HepG2 (cell line): Measurements from ENCODE around the gene ZNF134. TPM values are rescaled to one million over a fixed set of nuclear protein-coding genes. Genes with fewer than 3 reads are reported as not detected.

ENCODE experiments used
- ARHGAP35 ChIP-seq: sonication (generic); formaldehyde crosslinking; IDR thresholded peaks from 2 replicates; pipeline ENCODE4 v1.9.0; 2022; ENCODE audit warnings: mild to moderate bottlenecking, inconsistent platforms, moderate library complexity, missing genetic modification reagents, borderline replicate concordance
- CREB1 ChIP-seq, 2 experiments: fragments of 450-650 bp in 1 of 2; IDR thresholded peaks; 2 replicates each; pipeline ENCODE4 v1.6.1; 2016 to 2017; ENCODE audit warnings: control low read depth in 1 of 2, mild to moderate bottlenecking in 1 of 2, missing compliant biosample characterization in 1 of 2, missing genetic modification characterization in 1 of 2
- ETS1 ChIP-seq: sonication (generic); formaldehyde crosslinking; IDR thresholded peaks from 2 replicates; pipeline ENCODE4 v1.4.0; 2020; ENCODE audit warnings: missing genetic modification reagents
- HES4 ChIP-seq: sonication (generic); formaldehyde crosslinking; IDR thresholded peaks from 2 replicates; pipeline ENCODE4 v1.9.0; 2021; ENCODE audit warnings: mild to moderate bottlenecking, missing genetic modification reagents, borderline replicate concordance
- KLF11 ChIP-seq: IDR thresholded peaks from 2 replicates; pipeline ENCODE4 v1.6.1; 2016; ENCODE audit warnings: missing compliant biosample characterization
- MAFG ChIP-seq: sonication (generic); formaldehyde crosslinking; IDR thresholded peaks from 2 replicates; pipeline ENCODE4 v1.5.1; 2020; ENCODE audit warnings: mild to moderate bottlenecking, missing genetic modification reagents
- NFE2L1 ChIP-seq: sonication (generic); formaldehyde crosslinking; IDR thresholded peaks from 2 replicates; pipeline ENCODE4 v1.4.0; 2020; ENCODE audit warnings: missing genetic modification reagents, mild to moderate bottlenecking, borderline replicate concordance
- ONECUT2 ChIP-seq: sonication (generic); formaldehyde crosslinking; IDR thresholded peaks from 2 replicates; pipeline ENCODE4 v1.4.0; 2020; ENCODE audit warnings: missing genetic modification reagents
- PAF1 ChIP-seq: IDR thresholded peaks from 2 replicates; pipeline ENCODE4 v1.6.1; 2016; ENCODE audit warnings: missing genetic modification reagents, missing compliant biosample characterization
- PRDM15 ChIP-seq: sonication (generic); formaldehyde crosslinking; IDR thresholded peaks from 2 replicates; pipeline ENCODE4 v1.4.0; 2020; ENCODE audit warnings: missing genetic modification reagents
- SAP130 ChIP-seq: IDR thresholded peaks from 2 replicates; pipeline ENCODE4 v1.6.1; 2016; ENCODE audit warnings: low read depth
- SSRP1 ChIP-seq: IDR thresholded peaks from 2 replicates; pipeline ENCODE4 v1.6.1; 2016; ENCODE audit warnings: control low read depth
- TOE1 ChIP-seq: sonication (generic); formaldehyde crosslinking; IDR thresholded peaks from 2 replicates; pipeline ENCODE4 v1.4.0; 2020; ENCODE audit warnings: mild to moderate bottlenecking, missing genetic modification reagents
- ZBTB20 ChIP-seq: sonication (generic); formaldehyde crosslinking; IDR thresholded peaks from 2 replicates; pipeline ENCODE4 v1.8.1; 2023; ENCODE audit warnings: missing genetic modification reagents, low read depth, mild to moderate bottlenecking, borderline replicate concordance
- ZFP90 ChIP-seq: sonication (generic); formaldehyde crosslinking; IDR thresholded peaks from 2 replicates; pipeline ENCODE4 v1.8.0; 2022; ENCODE audit warnings: missing genetic modification reagents, mild to moderate bottlenecking, inconsistent platforms, borderline replicate concordance
- ZMAT5 ChIP-seq: sonication (generic); formaldehyde crosslinking; IDR thresholded peaks from 2 replicates; pipeline ENCODE4 v1.5.0; 2020; ENCODE audit warnings: mild to moderate bottlenecking, low read depth, missing genetic modification reagents, borderline replicate concordance
- ZNF101 ChIP-seq: sonication (generic); formaldehyde crosslinking; IDR thresholded peaks from 2 replicates; pipeline ENCODE4 v1.4.0; 2020; ENCODE audit warnings: mild to moderate bottlenecking, low read depth, missing genetic modification reagents, borderline replicate concordance
- ZNF160 ChIP-seq: sonication (generic); formaldehyde crosslinking; IDR thresholded peaks from 2 replicates; pipeline ENCODE4 v1.8.0; 2022; ENCODE audit warnings: mild to moderate bottlenecking, inconsistent platforms, missing genetic modification reagents
- ZNF274 ChIP-seq: sonication (generic); formaldehyde crosslinking; IDR thresholded peaks from 2 replicates; pipeline ENCODE4 v1.5.1; 2020; ENCODE audit warnings: mild to moderate bottlenecking, missing genetic modification reagents
- ZNF317 ChIP-seq: sonication (generic); formaldehyde crosslinking; IDR thresholded peaks from 2 replicates; pipeline ENCODE4 v1.5.0; 2020; ENCODE audit warnings: mild to moderate bottlenecking, missing genetic modification reagents
- ZNF414 ChIP-seq: sonication (generic); formaldehyde crosslinking; IDR thresholded peaks from 2 replicates; pipeline ENCODE4 v1.5.0; 2020; ENCODE audit warnings: missing genetic modification reagents
- ZNF468 ChIP-seq: sonication (generic); formaldehyde crosslinking; IDR thresholded peaks from 2 replicates; pipeline ENCODE4 v1.8.0; 2022; ENCODE audit warnings: mild to moderate bottlenecking, moderate library complexity, missing genetic modification reagents
- ZNF713 ChIP-seq: sonication (generic); formaldehyde crosslinking; IDR thresholded peaks from 2 replicates; pipeline ENCODE4 v1.4.0; 2020; ENCODE audit warnings: mild to moderate bottlenecking, missing genetic modification reagents
- ZSCAN20 ChIP-seq: sonication (generic); formaldehyde crosslinking; IDR thresholded peaks from 2 replicates; pipeline ENCODE4 v1.4.0; 2020; ENCODE audit warnings: missing genetic modification reagents, mild to moderate bottlenecking, borderline replicate concordance
- ZSCAN22 ChIP-seq: sonication (generic); formaldehyde crosslinking; IDR thresholded peaks from 2 replicates; pipeline ENCODE4 v1.4.0; 2020; ENCODE audit warnings: mild to moderate bottlenecking, missing genetic modification reagents
- polyA plus RNA-seq, 8 experiments: library from polyadenylated mRNA; depleted of rRNA in 3 of 8; stranded (reverse) in 7 of 8; unstranded in 1 of 8; fragments of >200 nt; fragmentation: Illumina TruSeq in 4 of 8; extraction: Trizol in 4 of 8; gene quantifications; 2 replicates each; pipeline versions ENCODE4 v1.2.1 to v1.2.3, GENCODE V29; 2011 to 2016; ENCODE audit warnings: low read depth in 4 of 8, missing spikeins in 1 of 8, mixed read lengths in 1 of 8; ENCODE audit not compliant: insufficient read depth in 1 of 8
- total RNA-seq, 5 experiments: library from RNA; depleted of rRNA; stranded (reverse); fragments of >200 nt; fragmentation: Illumina TruSeq; extraction: Trizol; gene quantifications; 2 replicates each; pipeline ENCODE4 v1.2.3, GENCODE V29; 2016; ENCODE audit warnings: low read depth in 1 of 5

The ZNF134 gene
- total and polyA plus RNA-seq, 2 of the 13 experiments (the other 11 are each of a cell fraction or from before 2014, with no cell fraction given) = 6.8 to 17.1 TPM

- TF ChIP-seq ZNF468 (CRISPR knock-in tag) (no peak), PRDM15 (CRISPR knock-in tag) (no peak), ONECUT2 (no peak), ZNF414 (CRISPR knock-in tag) (no peak), ZNF274 (CRISPR knock-in tag) (peak; percentile 77; the same call in 1 of the 2 replicates), SSRP1 (CRISPR knock-in tag) (0 out of 2 replicates have a peak, but pooled peaks have one; percentile 51), TOE1 (CRISPR knock-in tag) (no peak), ZMAT5 (CRISPR knock-in tag) (no peak), MAFG (CRISPR knock-in tag) (no peak), ZBTB20 (CRISPR knock-in tag) (no peak), HES4 (CRISPR knock-in tag) (no peak), NFE2L1 (CRISPR knock-in tag) (0 out of 2 replicates have a peak, but pooled peaks have one; percentile 29), ZSCAN20 (CRISPR knock-in tag) (no peak), ZNF101 (CRISPR knock-in tag) (no peak), CREB1 (IDR thresholded peaks at IDR 0.05) (peak; percentile 68), CREB1 (CRISPR knock-in tag; IDR thresholded peaks at IDR 0.05) (peak; percentile 87), ZNF713 (CRISPR knock-in tag) (no peak), ZNF317 (CRISPR knock-in tag) (no peak), ZSCAN22 (peak; percentile 100), KLF11 (CRISPR knock-in tag) (no peak), PAF1 (no peak), ZNF160 (CRISPR knock-in tag) (no peak), ETS1 (CRISPR knock-in tag) (no peak), SAP130 (peak; percentile 89), ZFP90 (CRISPR knock-in tag) (peak; percentile 69; the same call in 1 of the 2 replicates), ARHGAP35 (CRISPR knock-in tag) (no peak)
Observed at GRCh38 chr19:57578487-57579205, 35.4 kb upstream of the ZNF134 start, which contains the start of gene ZNF416 (continued).
